GM12878 (cell line): ENCODE data around the gene PPP1R27. TPM values are rescaled to one million over a fixed set of nuclear protein-coding genes. Genes with fewer than 3 reads are reported as not detected.

ENCODE experiments used
- ATAC-seq: fragments of 200-7000 bp; cut with Tn5 transposase; 3 replicates; pipeline ENCODE4 v1.9.1; 2020; ENCODE audit warnings: mild to moderate bottlenecking, moderate library complexity
- BruUV-seq: library from RNA; stranded (reverse); fragments of 400-500 nt; replicated peaks from 2 replicates; lab custom pipeline; 2021; lab: Mats Ljungman, UMichigan
- CTCF ChIA-PET: fragments of 300-600 bp; sonication (Branson Sonifier 250); formaldehyde crosslinking; extraction: SDS; loops from one replicate; lab custom pipeline; 2021; ENCODE audit warnings: inconsistent platforms; lab: Yijun Ruan, JAX
- POLR2A ChIA-PET: fragments of 350-600 bp; formaldehyde crosslinking; extraction: SDS; loops from one replicate; lab custom pipeline; 2021; ENCODE audit warnings: inconsistent platforms; lab: Charles Lee
- RAD21 ChIA-PET: fragments of 300-600 bp; sonication (Branson Sonifier 250); formaldehyde crosslinking; loops from one replicate; lab custom pipeline; 2023; ENCODE audit warnings: antibody characterized with exemption; ENCODE audit not compliant: unreplicated experiment; lab: Charles Lee
- SMC1A ChIA-PET: fragments of 300-600 bp; sonication (Branson Sonifier 250); formaldehyde crosslinking; loops from one replicate; lab custom pipeline; 2023; ENCODE audit not compliant: unreplicated experiment, uncharacterized antibody; lab: Charles Lee
- DNase-seq: peaks from one replicate; pipeline ENCODE4 v3.0.0-alpha.2; 2011; ENCODE audit warnings: low read depth, low spot score
- FAIRE-seq: peaks from 3 replicates; lab custom pipeline; 2011; peaks lifted over from hg19 to GRCh38; lab: Jason Lieb, UNC
- H2AFZ ChIP-seq: 2 replicates; pipeline ENCODE4 v1.6.0; 2011; ENCODE audit warnings: low read depth, low read length, control low read depth; ENCODE audit not compliant: control insufficient read depth
- H3K27ac ChIP-seq: 2 replicates; pipeline ENCODE4 v1.5.1; 2011; ENCODE audit warnings: control low read depth; ENCODE audit not compliant: control insufficient read depth, insufficient read depth
- H3K27me3 ChIP-seq, 2 experiments: replicated peaks in 1 of 2; 2 replicates each; pipeline versions ENCODE4 v1.6.0 to v1.6.1; 2011; ENCODE audit warnings: low read length in 1 of 2; ENCODE audit not compliant: control insufficient read depth in 2 of 2, insufficient read depth in 2 of 2
- H3K36me3 ChIP-seq, 2 experiments: 2 replicates each; pipeline ENCODE4 v1.5.1; 2011; ENCODE audit warnings: low read length in 1 of 2; ENCODE audit not compliant: control insufficient read depth in 2 of 2, insufficient read depth in 2 of 2
- H3K4me1 ChIP-seq: 2 replicates; pipeline ENCODE4 v1.6.1; 2011; ENCODE audit warnings: mild to moderate bottlenecking, low read length, moderate library complexity, mixed read lengths; ENCODE audit not compliant: control insufficient read depth, insufficient read depth
- H3K4me2 ChIP-seq: 2 replicates; pipeline ENCODE4 v1.6.0; 2011; ENCODE audit warnings: control low read depth; ENCODE audit not compliant: control insufficient read depth, insufficient read depth
- H3K4me3 ChIP-seq: fragments of 200-600 bp; sonication (generic); 2 replicates; pipeline ENCODE4 v1.5.1; 2016
- H3K79me2 ChIP-seq: 2 replicates; pipeline ENCODE4 v1.6.0; 2011; ENCODE audit warnings: low read length; ENCODE audit not compliant: control insufficient read depth, insufficient read depth
- H3K9ac ChIP-seq: 2 replicates; pipeline ENCODE4 v1.8.0; 2011; ENCODE audit warnings: low read length, control low read depth, mixed read lengths; ENCODE audit not compliant: control insufficient read depth, insufficient read depth
- H3K9me3 ChIP-seq: replicated peaks from 3 replicates; pipeline ENCODE4 v1.5.1; 2011; ENCODE audit warnings: mild to moderate bottlenecking, low read length; ENCODE audit not compliant: control insufficient read depth, insufficient read depth
- H4K20me1 ChIP-seq: 2 replicates; pipeline ENCODE4 v1.6.0; 2011; ENCODE audit not compliant: control insufficient read depth, insufficient read depth
- CREM ChIP-seq: IDR thresholded peaks from 2 replicates; pipeline ENCODE4 v1.6.1; 2014; ENCODE audit warnings: antibody characterized with exemption, low read depth
- FOS ChIP-seq: IDR thresholded peaks from 3 replicates; pipeline ENCODE4 v1.6.1; 2011; ENCODE audit warnings: borderline replicate concordance; ENCODE audit not compliant: insufficient read length; ENCODE audit errors: extremely low read depth
- FOXK2 ChIP-seq: fragments of 450-650 bp; IDR thresholded peaks from 2 replicates; pipeline ENCODE4 v1.6.1; 2017; ENCODE audit warnings: mild to moderate bottlenecking, moderate library complexity
- HDGF ChIP-seq: fragments of 450-650 bp; IDR thresholded peaks from 2 replicates; pipeline ENCODE4 v1.6.1; 2016; ENCODE audit warnings: antibody characterized with exemption
- JUNB ChIP-seq: IDR thresholded peaks from 2 replicates; pipeline ENCODE4 v1.6.1; 2016; ENCODE audit warnings: antibody characterized with exemption, mild to moderate bottlenecking
- NBN ChIP-seq: fragments of 450-650 bp; IDR thresholded peaks from 2 replicates; pipeline ENCODE4 v1.6.1; 2016
- NFYB ChIP-seq: IDR thresholded peaks from 2 replicates; pipeline ENCODE4 v1.6.1; 2011; ENCODE audit warnings: low read depth, mild to moderate bottlenecking, low read length, improper control_type of control experiment, moderate library complexity; ENCODE audit not compliant: insufficient read depth
- RAD51 ChIP-seq: fragments of 450-650 bp; IDR thresholded peaks from 2 replicates; pipeline ENCODE4 v1.6.1; 2016; ENCODE audit warnings: moderate library complexity, mild to moderate bottlenecking, inconsistent platforms
- RCOR1 ChIP-seq: conservative IDR thresholded peaks from 2 replicates; pipeline ENCODE4 v1.6.1; 2012; ENCODE audit warnings: low read depth, low read length, improper control_type of control experiment
- SIN3A ChIP-seq: IDR thresholded peaks from 2 replicates; pipeline ENCODE4 v1.6.1; 2012; ENCODE audit warnings: low read depth, low read length, improper control_type of control experiment
- SP1 ChIP-seq: IDR thresholded peaks from one replicate; pipeline ENCODE4 v1.6.1; 2011; ENCODE audit warnings: low read depth, low read length
- YY1 ChIP-seq: IDR thresholded peaks from 2 replicates; pipeline ENCODE4 v1.6.1; 2011; ENCODE audit warnings: low read depth, mild to moderate bottlenecking, low read length
- ZBTB40 ChIP-seq: fragments of 450-650 bp; IDR thresholded peaks from 2 replicates; pipeline ENCODE4 v1.6.1; 2016; ENCODE audit warnings: mild to moderate bottlenecking, moderate library complexity, borderline replicate concordance
- ZNF217 ChIP-seq: fragments of 450-650 bp; IDR thresholded peaks from 2 replicates; pipeline ENCODE4 v1.6.1; 2017; ENCODE audit warnings: antibody characterized with exemption, mild to moderate bottlenecking
- WGBS: methylation state at CpG from one replicate; pipeline ENCODE4 v1.1.6; 2016; ENCODE audit warnings: low lambda C conversion rate; ENCODE audit not compliant: insufficient replicate concordance, insufficient coverage; ENCODE audit errors: missing lambda C conversion rate; 5-methylcytosine and 5-hydroxymethylcytosine counted together
- in situ Hi-C: fragments of 300-500 bp; cut with MboI; formaldehyde crosslinking; loops from 9 replicates; pipeline ENCODE4 v1.14.3; 2018; ENCODE audit warnings: mixed read lengths
- intact Hi-C: fragments of 100-400 bp; cut with micrococcal nuclease; formaldehyde crosslinking; loops from one replicate; pipeline ENCODE4 v1.14.2; 2022; ENCODE audit not compliant: unreplicated experiment
- polyA plus RNA-seq, 11 experiments: library from polyadenylated mRNA; depleted of rRNA in 4 of 11; unstranded in 6 of 11; stranded (reverse) in 5 of 11; fragments of >200 nt; fragmentation: Nextera tagmentation in 4 of 11; fragmentation: Illumina TruSeq in 1 of 11; extraction: Ambion mirVana in 4 of 11; extraction: Trizol in 1 of 11; gene quantifications; 1 replicate in 1 of 11; 2 replicates in 10 of 11; pipeline versions ENCODE4 v1.2.1 to v1.2.3, GENCODE V29; 2011 to 2016; ENCODE audit warnings: inconsistent platforms in 2 of 11, missing spikeins in 2 of 11, low read depth in 1 of 11
- total RNA-seq, 4 experiments: library from RNA; depleted of rRNA in 3 of 4; stranded (reverse); fragments of >200 nt in 3 of 4; fragmentation: Illumina TruSeq in 1 of 4; extraction: Trizol in 1 of 4; gene quantifications; 2 replicates each; pipeline versions ENCODE4 v1.2.1 to v1.2.3, GENCODE V29; 2013 to 2021
- TF ChIP-seq, protein P1 (sequence below): fragments of 150-350 bp; IDR thresholded peaks from 2 replicates; pipeline ENCODE4 v1.6.1; 2016; ENCODE audit warnings: low read depth, low read length
- TF ChIP-seq, protein P2 (sequence below): IDR thresholded peaks from 2 replicates; pipeline ENCODE4 v1.6.1; 2011; ENCODE audit warnings: low read depth, mild to moderate bottlenecking, low read length, moderate library complexity, borderline replicate concordance; ENCODE audit errors: extremely low read depth

The PPP1R27 gene
- total and polyA plus RNA-seq, 10 of the 15 experiments (the other 5 are each of a cell fraction or from before 2014, with no cell fraction given): 0.17 to 1.6 (median 0.49) TPM; not detected in 3

- Histone ChIP-seq H3K4me2 (no peak overlapping the region; the same call in 1 of the 2 replicates), H3K36me3 (peaks cover 11 to 24% of the 10 kb centered on the region in 2 experiments; a peak in 3 of 4 replicates)
- TF ChIP-seq FOS (no peak), ZBTB40 (no peak), NBN (0 out of 2 replicates have a peak, but pooled peaks have one; percentile 31), CREM (0 out of 2 replicates have a peak, but pooled peaks have one; percentile 3), SIN3A (no peak), RCOR1 (no peak), YY1 (no peak), JUNB (no peak), ZNF217 (no peak), FOXK2 (no peak), HDGF (peak; percentile 11; the same call in 1 of the 2 replicates), RAD51 (no peak), NFYB (no peak), SP1 (no peak)
- TF ChIP-seq, protein P1, sequence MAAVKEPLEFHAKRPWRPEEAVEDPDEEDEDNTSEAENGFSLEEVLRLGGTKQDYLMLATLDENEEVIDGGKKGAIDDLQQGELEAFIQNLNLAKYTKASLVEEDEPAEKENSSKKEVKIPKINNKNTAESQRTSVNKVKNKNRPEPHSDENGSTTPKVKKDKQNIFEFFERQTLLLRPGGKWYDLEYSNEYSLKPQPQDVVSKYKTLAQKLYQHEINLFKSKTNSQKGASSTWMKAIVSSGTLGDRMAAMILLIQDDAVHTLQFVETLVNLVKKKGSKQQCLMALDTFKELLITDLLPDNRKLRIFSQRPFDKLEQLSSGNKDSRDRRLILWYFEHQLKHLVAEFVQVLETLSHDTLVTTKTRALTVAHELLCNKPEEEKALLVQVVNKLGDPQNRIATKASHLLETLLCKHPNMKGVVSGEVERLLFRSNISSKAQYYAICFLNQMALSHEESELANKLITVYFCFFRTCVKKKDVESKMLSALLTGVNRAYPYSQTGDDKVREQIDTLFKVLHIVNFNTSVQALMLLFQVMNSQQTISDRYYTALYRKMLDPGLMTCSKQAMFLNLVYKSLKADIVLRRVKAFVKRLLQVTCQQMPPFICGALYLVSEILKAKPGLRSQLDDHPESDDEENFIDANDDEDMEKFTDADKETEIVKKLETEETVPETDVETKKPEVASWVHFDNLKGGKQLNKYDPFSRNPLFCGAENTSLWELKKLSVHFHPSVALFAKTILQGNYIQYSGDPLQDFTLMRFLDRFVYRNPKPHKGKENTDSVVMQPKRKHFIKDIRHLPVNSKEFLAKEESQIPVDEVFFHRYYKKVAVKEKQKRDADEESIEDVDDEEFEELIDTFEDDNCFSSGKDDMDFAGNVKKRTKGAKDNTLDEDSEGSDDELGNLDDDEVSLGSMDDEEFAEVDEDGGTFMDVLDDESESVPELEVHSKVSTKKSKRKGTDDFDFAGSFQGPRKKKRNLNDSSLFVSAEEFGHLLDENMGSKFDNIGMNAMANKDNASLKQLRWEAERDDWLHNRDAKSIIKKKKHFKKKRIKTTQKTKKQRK: no peak
- TF ChIP-seq, protein P2, sequence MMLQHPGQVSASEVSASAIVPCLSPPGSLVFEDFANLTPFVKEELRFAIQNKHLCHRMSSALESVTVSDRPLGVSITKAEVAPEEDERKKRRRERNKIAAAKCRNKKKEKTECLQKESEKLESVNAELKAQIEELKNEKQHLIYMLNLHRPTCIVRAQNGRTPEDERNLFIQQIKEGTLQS: no peak
Observed at GRCh38 chr17:81867170-81867990, 32.5 kb upstream of the PPP1R27 start.

More at GRCh38 chr17:81867170-81867990, 32.5 kb upstream of the PPP1R27 start:
- DNase-seq (no peak), FAIRE-seq (no peak), ATAC-seq (peak; percentile 1; the same call in 1 of the 3 replicates)
- Histone ChIP-seq H3K27ac (no peak overlapping the region), H3K27me3 (no peaks in the 10 kb centered on the region), H3K9ac (peak overlapping the region; percentile 9), H4K20me1 (0 out of 2 replicates have a peak, but pooled peaks cover 3% of the 10 kb centered on the region), H3K79me2 (peaks cover 72% of the 10 kb centered on the region), H3K4me1 (peaks cover 13% of the 10 kb centered on the region), H3K4me3 (no peak overlapping the region), H2AFZ (no peak overlapping the region), H3K9me3 (no peaks in the 10 kb centered on the region)
- ChIA-PET SMC1A (no interaction called here), RAD21 (no interaction called here), POLR2A (interaction anchor here (1.4 to 3.5 kb wide), 4 partner anchors 15 to 58 kb away, joined by 3 to 26 read pairs (median 8); partner anchors contain the start of genes ALYREF, ANAPC11 and MCRIP1), CTCF (no interaction called here)
- in situ Hi-C loops (no loop called here), intact Hi-C loops (no loop called here)
- BruUV-seq: no TSS peak
- 46% methylated on average over 23 of the region's 23 CpGs for WGBS
